ENCODE data around the gene SLC7A11. TPM values are rescaled to one million over a fixed set of nuclear protein-coding genes. Genes with fewer than 3 reads are reported as not detected.
"Not testable (repeated sequence)": the region's sequence is repeated elsewhere in the genome, so short reads cannot be mapped to it uniquely, and the experiment has no call there.

Gene SLC7A11
- total RNA-seq, 1 donor from 2014 or later, result 33.8 TPM

- H3K9me3 Mint-ChIP-seq (ENCODE audit: unreplicated experiment), result no peaks in the 10 kb centered on the region
- H3K27ac ChIP-seq (ENCODE audit: low read depth, low read length), result no peak overlapping the region
Measured at GRCh38 chr4:138217567-138217966, 24.6 kb downstream of the SLC7A11 start.

DNA sequence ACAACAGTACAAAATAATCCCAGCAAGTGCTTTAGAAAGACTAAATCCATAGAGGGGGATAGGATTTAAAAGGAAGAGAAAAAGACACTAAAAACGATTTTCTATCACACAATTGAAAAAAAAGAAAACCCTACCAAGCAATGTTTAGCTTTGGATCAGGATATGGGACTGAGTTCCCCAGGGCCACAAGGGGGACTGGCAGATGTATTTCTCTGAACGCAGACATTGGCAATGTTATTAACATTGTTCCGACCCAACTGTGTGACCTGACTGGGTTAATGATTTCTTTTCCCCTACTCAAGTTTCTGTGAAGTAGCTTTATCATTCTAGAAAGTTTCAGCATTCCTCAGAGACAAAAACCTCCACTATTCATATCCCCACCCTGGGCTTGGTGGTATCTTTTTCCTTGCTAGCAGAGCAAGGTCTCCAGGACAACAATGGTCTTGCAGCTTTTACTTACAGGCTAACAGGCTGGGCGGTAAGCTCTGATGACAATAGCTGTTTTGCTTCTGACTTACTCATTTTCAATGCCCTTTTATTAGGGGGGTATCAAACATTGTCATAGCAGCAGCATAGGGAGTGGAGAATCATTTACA is 25.8 kb downstream of the SLC7A11 start:
- H3K9ac ChIP-seq (ENCODE audit: low read length), result no peak overlapping the region
- H3K4me1 ChIP-seq (ENCODE audit: insufficient read depth, low read length), result no peaks in the 10 kb centered on the region
- Mint-ChIP-seq H3K4me3 (ENCODE audit: unreplicated experiment) (peak overlapping the region; percentile 22), H3K9me3 (ENCODE audit: unreplicated experiment) (no peaks in the 10 kb centered on the region), H3K4me1 (ENCODE audit: low read depth, unreplicated experiment) (peaks cover 15% of the 10 kb centered on the region), H3K27me3 (ENCODE audit: low read depth, unreplicated experiment) (no peaks in the 10 kb centered on the region), H3K27ac (ENCODE audit: unreplicated experiment) (peak overlapping the region; percentile 60), H3K36me3 (ENCODE audit: low read depth, unreplicated experiment) (peaks cover 7% of the 10 kb centered on the region)
- H3K36me3 ChIP-seq (ENCODE audit: insufficient read depth, low read length), result peaks cover 6% of the 10 kb centered on the region
- no peak for DNase-seq (ENCODE audit: low read depth)
- TF ChIP-seq EZH2 (IDR thresholded peaks at IDR 0.05; ENCODE audit: insufficient read depth, low read length), result no peak
- TF ChIP-seq CTCF (IDR thresholded peaks at IDR 0.05; ENCODE audit: insufficient read depth, low read depth, low read length), result no peak
- no peak overlapping the region for H3K4me3 ChIP-seq (ENCODE audit: insufficient read depth, low read depth, low read length)
- H3K9me3 ChIP-seq (ENCODE audit: insufficient read depth, low read depth, low read length), result no peaks in the 10 kb centered on the region
- no peak overlapping the region for H3K4me2 ChIP-seq (ENCODE audit: low read length)
- H3K27ac ChIP-seq (ENCODE audit: low read depth, low read length), result no peak overlapping the region
- no peaks in the 10 kb centered on the region for H3K79me2 ChIP-seq (ENCODE audit: insufficient read depth, low read length)
- H2AFZ ChIP-seq (ENCODE audit: low read depth, low read length), result no peak overlapping the region
- FAIRE-seq, result no peak
- H4K20me1 ChIP-seq (ENCODE audit: insufficient read depth, low read length), result no peaks in the 10 kb centered on the region
- no peaks in the 10 kb centered on the region for H3K27me3 ChIP-seq (ENCODE audit: insufficient read depth, low read length)

More at GRCh38 chr4:138217567-138217966, 24.6 kb downstream of the SLC7A11 start:
- no peaks in the 10 kb centered on the region for H3K27me3 Mint-ChIP-seq (ENCODE audit: low read depth, unreplicated experiment)
- H3K9me3 ChIP-seq (ENCODE audit: insufficient read depth, low read depth, low read length), result no peaks in the 10 kb centered on the region
- H3K36me3 Mint-ChIP-seq (ENCODE audit: low read depth, unreplicated experiment), result peaks cover 8% of the 10 kb centered on the region
- H3K36me3 ChIP-seq (ENCODE audit: insufficient read depth, low read length), result peaks cover 6% of the 10 kb centered on the region
- H3K4me1 ChIP-seq (ENCODE audit: insufficient read depth, low read length), result peaks cover 8% of the 10 kb centered on the region
- no peak overlapping the region for H3K4me2 ChIP-seq (ENCODE audit: low read length)
- H4K20me1 ChIP-seq (ENCODE audit: insufficient read depth, low read length), result no peaks in the 10 kb centered on the region
- H3K79me2 ChIP-seq (ENCODE audit: insufficient read depth, low read length), result no peaks in the 10 kb centered on the region
- DNase-seq (ENCODE audit: low read depth), result no peak
- H3K4me1 Mint-ChIP-seq (ENCODE audit: low read depth, unreplicated experiment), result peaks cover 21% of the 10 kb centered on the region
- no peaks in the 10 kb centered on the region for H3K27me3 ChIP-seq (ENCODE audit: insufficient read depth, low read length)
- H2AFZ ChIP-seq (ENCODE audit: low read depth, low read length), result peak overlapping the region; percentile 22
- no peak overlapping the region for H3K4me3 ChIP-seq (ENCODE audit: insufficient read depth, low read depth, low read length)
- H3K9ac ChIP-seq (ENCODE audit: low read length), result no peak overlapping the region
- peak; percentile 41 for FAIRE-seq
- no peak for TF ChIP-seq EZH2 (IDR thresholded peaks at IDR 0.05; ENCODE audit: insufficient read depth, low read length)
- H3K27ac Mint-ChIP-seq (ENCODE audit: unreplicated experiment), result no peak overlapping the region
- H3K4me3 Mint-ChIP-seq (ENCODE audit: unreplicated experiment), result no peak overlapping the region

GRCh38 chr4:138210576-138210975 is 31.6 kb downstream of the SLC7A11 start:
- not testable (repeated sequence) for H3K4me3 ChIP-seq (ENCODE audit: insufficient read depth, low read depth, low read length); H3K4me1 Mint-ChIP-seq (ENCODE audit: low read depth, unreplicated experiment); H3K9me3 Mint-ChIP-seq (ENCODE audit: unreplicated experiment); H3K27ac Mint-ChIP-seq (ENCODE audit: unreplicated experiment); DNase-seq (ENCODE audit: low read depth); H3K27ac ChIP-seq (ENCODE audit: low read depth, low read length); H3K36me3 ChIP-seq (ENCODE audit: insufficient read depth, low read length); H3K79me2 ChIP-seq (ENCODE audit: insufficient read depth, low read length); H3K4me2 ChIP-seq (ENCODE audit: low read length); H4K20me1 ChIP-seq (ENCODE audit: insufficient read depth, low read length); H3K27me3 Mint-ChIP-seq (ENCODE audit: low read depth, unreplicated experiment); H2AFZ ChIP-seq (ENCODE audit: low read depth, low read length); H3K9ac ChIP-seq (ENCODE audit: low read length); H3K4me1 ChIP-seq (ENCODE audit: insufficient read depth, low read length); H3K27me3 ChIP-seq (ENCODE audit: insufficient read depth, low read length); H3K4me3 Mint-ChIP-seq (ENCODE audit: unreplicated experiment); H3K9me3 ChIP-seq (ENCODE audit: insufficient read depth, low read depth, low read length); H3K36me3 Mint-ChIP-seq (ENCODE audit: low read depth, unreplicated experiment); FAIRE-seq

Data from astrocyte (in vitro differentiated cells and primary cell).